Measurements from ENCODE around the gene RNU5D-1. TPM values are rescaled to one million over a fixed set of nuclear protein-coding genes. Genes with fewer than 3 reads are reported as not detected.

RNU5D-1 gene
- total RNA-seq, 1 donor from 2014 or later, result not detected

- H3K4me1 Mint-ChIP-seq (ENCODE audit: low read depth), result peaks cover 4% of the 10 kb centered on the region
- no peaks in the 10 kb centered on the region for H3K9me3 Mint-ChIP-seq (ENCODE audit: low read depth)
- DNase-seq (ENCODE audit: low spot score, unreplicated experiment), result no peak
- no peak overlapping the region for H3K4me3 Mint-ChIP-seq (ENCODE audit: low read depth)
- peak overlapping the region; percentile 45 for H3K27ac Mint-ChIP-seq
- no peak for TF ChIP-seq CTCF (IDR thresholded peaks at IDR 0.05; ENCODE audit: unreplicated experiment)
- no peaks in the 10 kb centered on the region for H3K36me3 Mint-ChIP-seq (ENCODE audit: insufficient read depth)
- no peaks in the 10 kb centered on the region for H3K27me3 Mint-ChIP-seq
Observed at GRCh38 chr1:44724955-44725698, 5.8 kb downstream of the RNU5D-1 start.

- H3K4me1 Mint-ChIP-seq (ENCODE audit: low read depth), result peaks cover 4% of the 10 kb centered on the region
- no peaks in the 10 kb centered on the region for H3K27me3 Mint-ChIP-seq
- no peaks in the 10 kb centered on the region for H3K36me3 Mint-ChIP-seq (ENCODE audit: insufficient read depth)
- no peak overlapping the region for H3K27ac Mint-ChIP-seq
- TF ChIP-seq CTCF (IDR thresholded peaks at IDR 0.05; ENCODE audit: unreplicated experiment), result no peak
- no peak overlapping the region for H3K4me3 Mint-ChIP-seq (ENCODE audit: low read depth)
- no peaks in the 10 kb centered on the region for H3K9me3 Mint-ChIP-seq (ENCODE audit: low read depth)
- no peak for DNase-seq (ENCODE audit: low spot score, unreplicated experiment)
Observed at GRCh38 chr1:44724296-44724954, 6.5 kb downstream of the RNU5D-1 start.

GRCh38 chr1:44723496-44724295 is 7.3 kb downstream of the RNU5D-1 start:
- Mint-ChIP-seq H3K9me3 (ENCODE audit: low read depth) (no peaks in the 10 kb centered on the region), H3K36me3 (ENCODE audit: insufficient read depth) (no peaks in the 10 kb centered on the region), H3K4me1 (ENCODE audit: low read depth) (peaks cover 4% of the 10 kb centered on the region), H3K27me3 (no peaks in the 10 kb centered on the region), H3K4me3 (ENCODE audit: low read depth) (no peak overlapping the region), H3K27ac (no peak overlapping the region)
- no peak for TF ChIP-seq CTCF (IDR thresholded peaks at IDR 0.05; ENCODE audit: unreplicated experiment)
- no peak for DNase-seq (ENCODE audit: low spot score, unreplicated experiment)

- DNase-seq (ENCODE audit: low spot score, unreplicated experiment), result no peak
- Mint-ChIP-seq H3K27ac (no peak overlapping the region), H3K9me3 (ENCODE audit: low read depth) (no peaks in the 10 kb centered on the region), H3K4me1 (ENCODE audit: low read depth) (peaks cover 4% of the 10 kb centered on the region), H3K4me3 (ENCODE audit: low read depth) (no peak overlapping the region), H3K36me3 (ENCODE audit: insufficient read depth) (no peaks in the 10 kb centered on the region), H3K27me3 (no peaks in the 10 kb centered on the region)
- no peak for TF ChIP-seq CTCF (IDR thresholded peaks at IDR 0.05; ENCODE audit: unreplicated experiment)
Observed at GRCh38 chr1:44723064-44723463, 7.9 kb downstream of the RNU5D-1 start.
